A673 (cell line): Measurements from ENCODE around the gene TTC22. TPM values are rescaled to one million over a fixed set of nuclear protein-coding genes. Genes with fewer than 3 reads are reported as not detected.

Source experiments
- BruUV-seq: library from RNA; stranded (reverse); fragments of 400-500 nt; replicated peaks from 2 replicates; lab custom pipeline; 2021; lab: Mats Ljungman, UMichigan
- CTCF ChIA-PET: fragments of 300-600 bp; sonication (Branson Sonifier 250); formaldehyde crosslinking; loops from one replicate; lab custom pipeline; 2022; ENCODE audit warnings: antibody characterized with exemption; lab: Charles Lee
- POLR2A ChIA-PET: fragments of 300-600 bp; sonication (Branson Sonifier 250); formaldehyde crosslinking; loops from one replicate; lab custom pipeline; 2022; ENCODE audit warnings: antibody characterized with exemption; ENCODE audit not compliant: low non-redundant PET; lab: Charles Lee
- DNase-seq: peaks from one replicate; pipeline ENCODE4 v3.0.0-alpha.2; 2015; ENCODE audit warnings: low spot score
- H3K27ac ChIP-seq: fragments of 200-600 bp; sonication (generic); 2 replicates; pipeline ENCODE4 v1.5.1; 2016; ENCODE audit warnings: mixed run types, low read depth, mild to moderate bottlenecking, mixed read lengths, antibody characterized with exemption, low read length; ENCODE audit not compliant: poor library complexity, severe bottlenecking
- H3K27me3 ChIP-seq: fragments of 200-600 bp; sonication (generic); replicated peaks from 2 replicates; pipeline ENCODE4 v1.6.1; 2017; ENCODE audit warnings: mixed run types, low read depth, mild to moderate bottlenecking, mixed read lengths, antibody characterized with exemption, low read length; ENCODE audit not compliant: insufficient read depth, poor library complexity
- H3K36me3 ChIP-seq: fragments of 200-600 bp; sonication (generic); 2 replicates; pipeline ENCODE4 v1.6.1; 2016; ENCODE audit warnings: mixed run types, mild to moderate bottlenecking, mixed read lengths, antibody characterized with exemption, low read length; ENCODE audit not compliant: insufficient read depth, poor library complexity, severe bottlenecking
- H3K4me1 ChIP-seq: fragments of 200-600 bp; sonication (generic); 2 replicates; pipeline ENCODE4 v1.6.1; 2017; ENCODE audit warnings: mixed run types, mild to moderate bottlenecking, mixed read lengths, antibody characterized with exemption, low read length; ENCODE audit not compliant: insufficient read depth, poor library complexity, severe bottlenecking
- H3K4me3 ChIP-seq: fragments of 200-600 bp; sonication (generic); 2 replicates; pipeline ENCODE4 v1.5.1; 2016; ENCODE audit warnings: low read depth, mixed run types, mild to moderate bottlenecking, mixed read lengths, low read length; ENCODE audit not compliant: poor library complexity, severe bottlenecking
- H3K9me3 ChIP-seq: fragments of 200-600 bp; sonication (generic); 2 replicates; pipeline ENCODE4 v1.6.1; 2016; ENCODE audit warnings: mixed run types, low read depth, mild to moderate bottlenecking, mixed read lengths, antibody characterized with exemption, low read length; ENCODE audit not compliant: poor library complexity, severe bottlenecking
- EZH2 ChIP-seq: fragments of 200-600 bp; sonication (generic); IDR thresholded peaks from 2 replicates; pipeline ENCODE4 v1.6.1; 2017; ENCODE audit warnings: borderline replicate concordance, low read depth, mild to moderate bottlenecking, mixed read lengths, antibody characterized with exemption, low read length; ENCODE audit not compliant: poor library complexity, severe bottlenecking
- intact Hi-C: fragments of 100-400 bp; cut with micrococcal nuclease; formaldehyde crosslinking; loops from one replicate; pipeline ENCODE4 v1.10.0; 2022; ENCODE audit not compliant: unreplicated experiment
- total RNA-seq: library from RNA; stranded (reverse); gene quantifications from 2 replicates; pipeline ENCODE4 v1.2.3, GENCODE V29; 2021
- TF ChIP-seq, protein P1 (sequence below): fragments of 300-800, 200-600 bp; sonication (generic); conservative IDR thresholded peaks from 2 replicates; pipeline ENCODE4 v1.5.1; 2017; ENCODE audit warnings: low read depth, mild to moderate bottlenecking, antibody characterized with exemption, low read length, moderate library complexity, mixed read lengths

TTC22 gene
- total RNA-seq, 1 experiment from 2014 or later, result not detected

DNA sequence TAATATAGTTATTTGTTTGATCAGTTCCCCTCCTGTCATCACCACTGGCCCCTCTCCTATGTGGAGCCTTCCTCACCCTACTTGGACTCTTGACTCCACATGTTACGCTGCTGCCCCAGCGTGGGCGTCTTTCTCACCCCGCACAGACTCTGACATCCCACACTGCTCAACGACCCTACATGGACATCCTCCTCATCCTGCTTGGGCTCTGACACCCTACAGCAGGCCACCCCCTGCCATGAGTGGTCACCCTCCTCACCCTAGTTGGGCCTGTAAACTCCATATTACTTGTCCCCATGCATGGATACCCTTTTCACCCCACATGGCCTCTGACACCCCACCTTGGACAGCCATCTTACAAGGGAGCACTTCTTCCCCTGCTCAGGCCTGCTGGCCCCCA lies 64.4 kb downstream of the TTC22 start:
- CTCF ChIA-PET, result no interaction called here
- Histone ChIP-seq H3K4me1 (no peaks in the 10 kb centered on the region), H3K27me3 (no peaks in the 10 kb centered on the region), H3K27ac (no peak overlapping the region), H3K4me3 (no peak overlapping the region), H3K9me3 (no peaks in the 10 kb centered on the region), H3K36me3 (peaks cover 32% of the 10 kb centered on the region)
- POLR2A ChIA-PET, result no interaction called here
- intact Hi-C loops, result no loop called here
- TF ChIP-seq, protein P1, sequence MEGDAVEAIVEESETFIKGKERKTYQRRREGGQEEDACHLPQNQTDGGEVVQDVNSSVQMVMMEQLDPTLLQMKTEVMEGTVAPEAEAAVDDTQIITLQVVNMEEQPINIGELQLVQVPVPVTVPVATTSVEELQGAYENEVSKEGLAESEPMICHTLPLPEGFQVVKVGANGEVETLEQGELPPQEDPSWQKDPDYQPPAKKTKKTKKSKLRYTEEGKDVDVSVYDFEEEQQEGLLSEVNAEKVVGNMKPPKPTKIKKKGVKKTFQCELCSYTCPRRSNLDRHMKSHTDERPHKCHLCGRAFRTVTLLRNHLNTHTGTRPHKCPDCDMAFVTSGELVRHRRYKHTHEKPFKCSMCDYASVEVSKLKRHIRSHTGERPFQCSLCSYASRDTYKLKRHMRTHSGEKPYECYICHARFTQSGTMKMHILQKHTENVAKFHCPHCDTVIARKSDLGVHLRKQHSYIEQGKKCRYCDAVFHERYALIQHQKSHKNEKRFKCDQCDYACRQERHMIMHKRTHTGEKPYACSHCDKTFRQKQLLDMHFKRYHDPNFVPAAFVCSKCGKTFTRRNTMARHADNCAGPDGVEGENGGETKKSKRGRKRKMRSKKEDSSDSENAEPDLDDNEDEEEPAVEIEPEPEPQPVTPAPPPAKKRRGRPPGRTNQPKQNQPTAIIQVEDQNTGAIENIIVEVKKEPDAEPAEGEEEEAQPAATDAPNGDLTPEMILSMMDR, result no peak
- no peak for TF ChIP-seq EZH2
- no TSS peak for BruUV-seq
- no peak for DNase-seq

Other genes starting within 250 kb of the TTC22 start
- gene FAM151A, start 177.8 kb downstream of the TTC22 start, total RNA-seq, result not detected in 2 replicates
- 0.42 TPM in 1 of 2 replicates, not detected in the other for gene MROH7, start 159.5 kb downstream of the TTC22 start, total RNA-seq
- 25.5 and 26.1 TPM in 2 replicates for gene TTC4, start 85.5 kb downstream of the TTC22 start, total RNA-seq
- gene PARS2, start 36.8 kb downstream of the TTC22 start, total RNA-seq, result 6.9 and 7.0 TPM in 2 replicates
- gene DHCR24, start 85.9 kb upstream of the TTC22 start, total RNA-seq, result 245 and 273 TPM in 2 replicates
- gene TMEM61, start 179.3 kb upstream of the TTC22 start, total RNA-seq, result not detected in 2 replicates
- not detected in 2 replicates for gene BSND, start 197.6 kb upstream of the TTC22 start, total RNA-seq
- 38.9 and 41.9 TPM in 2 replicates for gene PCSK9, start 238.2 kb upstream of the TTC22 start, total RNA-seq